UCSD-AML1 (cell line): ENCODE results near the gene AFF4.
"Not testable (repeated sequence)": the region's sequence is repeated elsewhere in the genome, so short reads cannot be mapped to it uniquely, and the experiment has no call there.

Experiments
- DNase-seq: peaks from one replicate; lab custom pipeline; 2025; ENCODE audit not compliant: unreplicated experiment; lab: John Stamatoyannopoulos, UW

Gene AFF4

GRCh38 chr5:132860742-132861141 is 102.7 kb downstream of the AFF4 start:
- no peak for DNase-seq

GRCh38 chr5:132859889-132860437 is 103.5 kb downstream of the AFF4 start:
- no peak for DNase-seq

- DNase-seq = no peak
These were observed 107.4 kb downstream of the AFF4 start for GRCh38 chr5:132856011-132856410.

GRCh38 chr5:132854992-132855391 is 108.4 kb downstream of the AFF4 start:
- not testable (repeated sequence) for DNase-seq

GRCh38 chr5:132854301-132854700 is 109.1 kb downstream of the AFF4 start:
- DNase-seq = no peak

- DNase-seq = no peak
These were observed 109.6 kb downstream of the AFF4 start for GRCh38 chr5:132853790-132854189.

GRCh38 chr5:132853323-132853722 is 110.1 kb downstream of the AFF4 start:
- no peak for DNase-seq

GRCh38 chr5:132850066-132850465 is 113.4 kb downstream of the AFF4 start:
- no peak for DNase-seq

GRCh38 chr5:132849347-132849746 is 114.1 kb downstream of the AFF4 start:
- DNase-seq = no peak

- no peak for DNase-seq
These were observed 115.2 kb downstream of the AFF4 start for GRCh38 chr5:132848270-132848669.

GRCh38 chr5:132841305-132841704 is 122.1 kb downstream of the AFF4 start:
- DNase-seq = no peak

- no peak for DNase-seq
These were observed 122.5 kb downstream of the AFF4 start for GRCh38 chr5:132840896-132841295.

GRCh38 chr5:132840313-132840712 is 123.1 kb downstream of the AFF4 start:
- DNase-seq = no peak

GRCh38 chr5:132839426-132840301 is 123.8 kb downstream of the AFF4 start:
- DNase-seq = no peak

GRCh38 chr5:132838516-132839282 is 124.7 kb downstream of the AFF4 start:
- DNase-seq = no peak

GRCh38 chr5:132837868-132838267 is 125.6 kb downstream of the AFF4 start:
- DNase-seq = no peak

- no peak for DNase-seq
These were observed 126.6 kb downstream of the AFF4 start for GRCh38 chr5:132836852-132837251.

GRCh38 chr5:132834057-132834456 is 129.4 kb downstream of the AFF4 start:
- no peak for DNase-seq

GRCh38 chr5:132832612-132833011 is 130.8 kb downstream of the AFF4 start:
- no peak for DNase-seq

- DNase-seq = no peak
These were observed 132.2 kb downstream of the AFF4 start for GRCh38 chr5:132831095-132831860.

- no peak for DNase-seq
These were observed 132.9 kb downstream of the AFF4 start, which contains the start of gene SHROOM1 for GRCh38 chr5:132830436-132831094. TSS of gene SHROOM1 (minus strand) at chr5:132830647. CDS start at chr5:132826140, 4,507 bp downstream.
